ENCODE measurements around the gene C1orf174.

The C1orf174 gene

GRCh38 chr1:3851292-3851691, 48.8 kb downstream of the C1orf174 start:
- TF ChIP-seq SPI1 (IDR thresholded peaks at IDR 0.05; ENCODE audit: borderline replicate concordance, low read depth): no peak
- Histone ChIP-seq H3K4me3 (replicated peaks; ENCODE audit: insufficient read depth, low read length) (no peak overlapping the region), H3K27me3 (ENCODE audit: insufficient read depth, poor library complexity, severe bottlenecking) (no peaks in the 10 kb centered on the region), H3K27ac (replicated peaks) (no peak overlapping the region)
- no peak for DNase-seq (ENCODE audit: low read depth in 1 of 2, low spot score in 1 of 2)

GRCh38 chr1:3850857-3851256, 49.2 kb downstream of the C1orf174 start:
- no peak for TF ChIP-seq SPI1 (IDR thresholded peaks at IDR 0.05; ENCODE audit: borderline replicate concordance, low read depth)
- TF ChIP-seq REST (IDR thresholded peaks at IDR 0.05; ENCODE audit: insufficient replicate concordance, low read depth): no peak
- no peak for TF ChIP-seq GABPA (IDR thresholded peaks at IDR 0.05; ENCODE audit: low read depth)
- TF ChIP-seq POLR2AphosphoS5 (IDR thresholded peaks at IDR 0.05; ENCODE audit: low read depth): no peak
- Histone ChIP-seq H3K4me3 (replicated peaks; ENCODE audit: insufficient read depth, low read length) (no peak overlapping the region), H3K27me3 (ENCODE audit: insufficient read depth, poor library complexity, severe bottlenecking) (no peaks in the 10 kb centered on the region), H3K27ac (replicated peaks) (no peak overlapping the region)
- DNase-seq (ENCODE audit: low read depth in 1 of 2, low spot score in 1 of 2): no peak

- no peak overlapping the region for H3K27ac ChIP-seq (replicated peaks)
- no peaks in the 10 kb centered on the region for H3K27me3 ChIP-seq (ENCODE audit: insufficient read depth, poor library complexity, severe bottlenecking)
- H3K4me3 ChIP-seq (replicated peaks; ENCODE audit: insufficient read depth, low read length): no peak overlapping the region
- TF ChIP-seq CTCF (IDR thresholded peaks at IDR 0.05; ENCODE audit: insufficient read depth, low read length) (no peak), REST (IDR thresholded peaks at IDR 0.05; ENCODE audit: insufficient replicate concordance, low read depth) (no peak), SPI1 (IDR thresholded peaks at IDR 0.05; ENCODE audit: borderline replicate concordance, low read depth) (no peak), POLR2AphosphoS5 (IDR thresholded peaks at IDR 0.05; ENCODE audit: low read depth) (no peak), GABPA (IDR thresholded peaks at IDR 0.05; ENCODE audit: low read depth) (no peak)
- no peak for DNase-seq (ENCODE audit: low read depth in 1 of 2, low spot score in 1 of 2)
Observed at GRCh38 chr1:3847081-3847480, 53.0 kb downstream of the C1orf174 start.

- H3K27ac ChIP-seq (replicated peaks): no peak overlapping the region
- H3K27me3 ChIP-seq (ENCODE audit: insufficient read depth, poor library complexity, severe bottlenecking): no peaks in the 10 kb centered on the region
- TF ChIP-seq REST (IDR thresholded peaks at IDR 0.05; ENCODE audit: insufficient replicate concordance, low read depth): no peak
- TF ChIP-seq CTCF (IDR thresholded peaks at IDR 0.05; ENCODE audit: insufficient read depth, low read length): no peak
- TF ChIP-seq POLR2AphosphoS5 (IDR thresholded peaks at IDR 0.05; ENCODE audit: low read depth): no peak
- no peak for TF ChIP-seq GABPA (IDR thresholded peaks at IDR 0.05; ENCODE audit: low read depth)
- no peak for TF ChIP-seq SPI1 (IDR thresholded peaks at IDR 0.05; ENCODE audit: borderline replicate concordance, low read depth)
- DNase-seq (ENCODE audit: low read depth in 1 of 2, low spot score in 1 of 2): no peak
- H3K4me3 ChIP-seq (replicated peaks; ENCODE audit: insufficient read depth, low read length): no peak overlapping the region
Observed at GRCh38 chr1:3846541-3846940, 53.5 kb downstream of the C1orf174 start.
